ENCODE data around the gene CD53.
A peak's percentile ranks its signal among the peaks of the same experiment; 100 is the strongest.
"Not testable (repeated sequence)": the region's sequence is repeated elsewhere in the genome, so short reads cannot be mapped to it uniquely, and the experiment has no call there.

Gene CD53

DNA sequence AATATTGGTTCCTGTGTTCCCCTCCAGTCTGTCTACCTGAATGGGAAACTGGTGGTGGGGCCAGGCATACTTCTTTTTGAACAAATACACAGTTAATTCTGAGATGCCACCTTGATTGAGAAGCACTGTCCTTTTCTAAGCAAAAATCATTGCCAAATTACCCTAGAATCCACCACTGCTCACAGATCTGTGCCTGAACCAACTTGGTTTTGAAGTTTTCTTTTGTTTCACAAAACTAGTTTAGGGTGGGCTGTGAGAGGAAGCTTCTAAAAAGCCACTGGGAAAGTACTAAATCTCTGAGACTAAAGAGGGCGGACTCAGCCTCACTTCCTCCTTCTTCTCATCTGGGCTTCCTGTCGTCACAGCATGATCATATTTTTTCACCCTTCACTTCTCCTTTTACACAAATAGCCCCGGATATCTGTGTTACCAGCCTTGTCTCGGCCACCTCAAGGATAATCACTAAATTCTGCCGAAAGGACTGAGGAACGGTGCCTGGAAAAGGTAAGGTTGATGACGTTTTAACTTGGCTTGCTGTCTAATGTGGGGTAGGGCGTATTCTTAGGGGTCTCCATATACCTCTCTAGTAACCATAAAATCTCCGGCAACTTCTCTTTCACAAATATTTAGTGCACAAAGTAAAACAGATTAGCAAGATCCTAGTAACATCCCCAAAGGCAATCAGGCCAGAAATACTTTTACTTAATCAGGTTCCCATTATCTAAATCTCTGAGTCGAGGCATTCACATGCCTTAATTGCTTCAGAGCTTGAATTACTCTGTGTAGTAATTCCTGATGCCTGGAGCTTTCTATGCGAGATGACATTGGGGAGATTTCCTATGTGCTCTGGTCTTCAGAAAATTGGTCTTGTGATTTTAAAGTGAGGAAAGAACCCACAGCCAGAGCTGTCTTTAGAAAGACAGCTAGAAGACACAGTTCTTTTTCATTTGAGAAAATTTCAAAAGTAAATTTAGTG is at the start of gene CD53:
TSS of gene CD53 (plus strand) at position 404 of the 976 bp plus-strand sequence. CDS start 18,261 bp downstream, outside the sequence.
- no peak for TF ChIP-seq CTCF (IDR thresholded peaks at IDR 0.05; ENCODE audit: borderline replicate concordance, control extremely low read depth, extremely low read depth, insufficient read depth, missing control alignments)
- DNase-seq (ENCODE audit: low spot score) = peak; percentile 40
- in situ Hi-C loops (cut with MboI; ENCODE audit: low sequenced_read_pairs, unreplicated experiment) = loop anchor here (10.0 kb wide), 2 partner anchors 272 to 352 kb away; partner anchors contain the start of genes CEPT1, CHI3L2 and DRAM2

DNA sequence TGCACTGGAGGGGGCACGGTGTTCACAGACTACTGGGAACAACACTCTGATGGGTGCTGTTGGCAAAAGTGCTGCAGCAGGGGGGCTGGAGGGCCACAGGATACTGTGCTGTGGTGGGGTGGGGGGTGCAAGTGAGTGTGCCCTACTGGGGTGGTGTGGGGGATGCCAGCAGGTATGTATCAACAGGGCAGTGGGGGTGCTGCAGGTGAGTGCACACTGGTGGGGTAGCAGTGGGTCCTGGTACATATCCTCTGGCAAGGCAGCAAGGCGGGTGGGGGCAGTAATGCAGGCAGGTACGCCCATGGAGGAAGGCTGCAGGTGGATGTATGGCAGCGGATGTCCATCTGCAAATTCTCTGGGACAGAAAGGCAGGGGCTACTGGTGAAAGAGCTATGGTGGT is 48.8 kb upstream of the CD53 start:
- no peak for DNase-seq (ENCODE audit: low spot score)
- in situ Hi-C loops (cut with MboI; ENCODE audit: low sequenced_read_pairs, unreplicated experiment) = no loop called here
- TF ChIP-seq CTCF (IDR thresholded peaks at IDR 0.05; ENCODE audit: borderline replicate concordance, control extremely low read depth, extremely low read depth, insufficient read depth, missing control alignments) = no peak

GRCh38 chr1:110829955-110830553 is 42.9 kb upstream of the CD53 start:
- TF ChIP-seq CTCF (IDR thresholded peaks at IDR 0.05; ENCODE audit: borderline replicate concordance, control extremely low read depth, extremely low read depth, insufficient read depth, missing control alignments) = peak; percentile 55
- in situ Hi-C loops (cut with MboI; ENCODE audit: low sequenced_read_pairs, unreplicated experiment) = no loop called here

DNA sequence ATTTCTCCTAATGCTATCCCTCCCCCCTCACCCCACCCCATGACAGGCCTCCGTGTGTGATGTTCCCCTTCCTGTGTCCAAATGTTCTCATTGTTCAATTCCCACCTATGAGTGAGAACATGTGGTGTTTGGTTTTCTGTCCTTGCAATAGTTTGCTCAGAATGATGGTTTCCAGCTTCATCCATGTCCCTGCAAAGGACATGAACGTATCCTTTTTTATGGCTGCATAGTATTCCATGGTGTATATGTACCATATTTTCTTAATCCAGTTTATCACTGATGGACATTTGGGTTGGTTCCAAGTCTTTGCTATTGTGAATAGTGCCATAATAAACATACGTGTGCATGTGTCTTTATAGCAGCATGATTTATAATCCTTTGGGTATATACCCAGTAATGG is 39.2 kb upstream of the CD53 start:
- in situ Hi-C loops (cut with MboI; ENCODE audit: low sequenced_read_pairs, unreplicated experiment); DNase-seq (ENCODE audit: low spot score): not testable (repeated sequence)

More at GRCh38 chr1:110829955-110830553, 42.9 kb upstream of the CD53 start:
- peak; percentile 38 for DNase-seq (ENCODE audit: low spot score)

- TF ChIP-seq CTCF (IDR thresholded peaks at IDR 0.05; ENCODE audit: borderline replicate concordance, control extremely low read depth, extremely low read depth, insufficient read depth, missing control alignments) = no peak
- in situ Hi-C loops (cut with MboI; ENCODE audit: low sequenced_read_pairs, unreplicated experiment) = no loop called here
- DNase-seq (ENCODE audit: low spot score) = no peak
Measured at GRCh38 chr1:110846861-110847260, 26.1 kb upstream of the CD53 start.

DNA sequence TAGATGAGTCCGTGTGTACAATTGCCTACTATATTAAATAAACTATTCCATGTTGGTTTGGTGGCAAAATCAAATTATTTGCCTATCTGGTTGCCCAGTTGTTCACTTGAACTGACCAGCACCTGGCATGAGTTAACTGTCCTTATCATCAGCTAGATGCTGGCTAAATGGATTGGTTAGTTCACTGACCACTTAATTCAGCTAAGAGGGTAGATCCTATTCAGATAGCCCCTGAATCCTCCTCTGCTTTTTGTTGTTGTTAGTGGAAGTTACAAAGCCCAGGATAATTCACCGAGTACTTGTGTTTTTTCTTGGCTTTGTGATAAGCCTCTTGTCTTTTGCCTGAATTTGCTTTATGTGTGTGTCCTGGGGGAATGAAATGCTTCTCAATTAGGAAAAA is 22.8 kb upstream of the CD53 start:
- DNase-seq (ENCODE audit: low spot score) = no peak
- in situ Hi-C loops (cut with MboI; ENCODE audit: low sequenced_read_pairs, unreplicated experiment) = no loop called here
- TF ChIP-seq CTCF (IDR thresholded peaks at IDR 0.05; ENCODE audit: borderline replicate concordance, control extremely low read depth, extremely low read depth, insufficient read depth, missing control alignments) = no peak

- no peak for TF ChIP-seq CTCF (IDR thresholded peaks at IDR 0.05; ENCODE audit: borderline replicate concordance, control extremely low read depth, extremely low read depth, insufficient read depth, missing control alignments)
- DNase-seq (ENCODE audit: low spot score) = no peak
- in situ Hi-C loops (cut with MboI; ENCODE audit: low sequenced_read_pairs, unreplicated experiment) = no loop called here
Measured at GRCh38 chr1:110850627-110851026, 22.3 kb upstream of the CD53 start.
